ENCODE results near the gene SPAG4. TPM values are rescaled to one million over a fixed set of nuclear protein-coding genes. Genes with fewer than 3 reads are reported as not detected.

Gene SPAG4
- polyA plus RNA-seq, 1 donor from 2014 or later = 1.9 TPM

- no peaks in the 10 kb centered on the region for H3K9me3 Mint-ChIP-seq
- H3K27ac Mint-ChIP-seq = peak overlapping the region in 1 of 3 donors; percentile 63
- no peak overlapping the region for H3K4me3 Mint-ChIP-seq
- H3K27me3 Mint-ChIP-seq = no peaks in the 10 kb centered on the region
- H3K36me3 Mint-ChIP-seq = peaks cover 3% of the 10 kb centered on the region
- H3K4me1 Mint-ChIP-seq = peaks cover 19 to 27% (median 27%) of the 10 kb centered on the region in 3 donors
These were observed 36.3 kb downstream of the SPAG4 start for GRCh38 chr20:35651958-35652357.

- no peak overlapping the region for H3K27ac Mint-ChIP-seq
- H3K4me3 Mint-ChIP-seq = no peak overlapping the region
- no peaks in the 10 kb centered on the region for H3K9me3 Mint-ChIP-seq
- H3K4me1 Mint-ChIP-seq = peaks cover 20 to 34% (median 33%) of the 10 kb centered on the region in 3 donors
- peaks cover 3% of the 10 kb centered on the region for H3K36me3 Mint-ChIP-seq
- H3K27me3 Mint-ChIP-seq = no peaks in the 10 kb centered on the region
These were observed 37.2 kb downstream of the SPAG4 start for GRCh38 chr20:35652641-35653429.

GRCh38 chr20:35653430-35653734 is 37.8 kb downstream of the SPAG4 start:
- H3K4me1 Mint-ChIP-seq = peaks cover 24 to 34% (median 30%) of the 10 kb centered on the region in 3 donors
- no peaks in the 10 kb centered on the region for H3K9me3 Mint-ChIP-seq

GRCh38 chr20:35653893-35654292 is 38.3 kb downstream of the SPAG4 start:
- no peak overlapping the region for H3K4me3 Mint-ChIP-seq
- no peaks in the 10 kb centered on the region for H3K27me3 Mint-ChIP-seq
- H3K27ac Mint-ChIP-seq = no peak overlapping the region
- H3K36me3 Mint-ChIP-seq = peaks cover 3% of the 10 kb centered on the region
- no peaks in the 10 kb centered on the region for H3K9me3 Mint-ChIP-seq
- peaks cover 27 to 33% (median 30%) of the 10 kb centered on the region in 3 donors for H3K4me1 Mint-ChIP-seq

More at GRCh38 chr20:35653430-35653734, 37.8 kb downstream of the SPAG4 start:
- no peaks in the 10 kb centered on the region for H3K27me3 Mint-ChIP-seq
- H3K27ac Mint-ChIP-seq = no peak overlapping the region
- no peak overlapping the region for H3K4me3 Mint-ChIP-seq
- peaks cover 3% of the 10 kb centered on the region for H3K36me3 Mint-ChIP-seq

GRCh38 chr20:35654415-35654814 is 38.8 kb downstream of the SPAG4 start:
- peaks cover 5% of the 10 kb centered on the region for H3K36me3 Mint-ChIP-seq
- peaks cover 31 to 35% (median 34%) of the 10 kb centered on the region in 3 donors for H3K4me1 Mint-ChIP-seq
- no peak overlapping the region for H3K27ac Mint-ChIP-seq
- no peaks in the 10 kb centered on the region for H3K9me3 Mint-ChIP-seq
- no peak overlapping the region for H3K4me3 Mint-ChIP-seq
- H3K27me3 Mint-ChIP-seq = no peaks in the 10 kb centered on the region

- H3K9me3 Mint-ChIP-seq = no peaks in the 10 kb centered on the region
- H3K4me1 Mint-ChIP-seq = peaks cover 43 to 46% (median 46%) of the 10 kb centered on the region in 3 donors
- H3K4me3 Mint-ChIP-seq = peak overlapping the region in 3 of 4 donors; percentile 3 to 75 (median 44)
- H3K27me3 Mint-ChIP-seq = no peaks in the 10 kb centered on the region
- peaks cover 2% of the 10 kb centered on the region for H3K36me3 Mint-ChIP-seq
- H3K27ac Mint-ChIP-seq = peak overlapping the region; percentile 10 to 78 (median 55)
These were observed 41.6 kb downstream of the SPAG4 start for GRCh38 chr20:35657271-35657670.

- peaks cover 59 to 65% (median 61%) of the 10 kb centered on the region in 3 donors for H3K4me1 Mint-ChIP-seq
- no peaks in the 10 kb centered on the region for H3K9me3 Mint-ChIP-seq
- peak overlapping the region in 2 of 3 donors; percentile 76 to 84 for H3K27ac Mint-ChIP-seq
- H3K4me3 Mint-ChIP-seq = peak overlapping the region; percentile 46 to 89 (median 75)
- H3K36me3 Mint-ChIP-seq = peaks cover 6% of the 10 kb centered on the region
- no peaks in the 10 kb centered on the region for H3K27me3 Mint-ChIP-seq
These were observed 44.7 kb downstream of the SPAG4 start for GRCh38 chr20:35660122-35660937.

GRCh38 chr20:35661053-35661452 is 45.4 kb downstream of the SPAG4 start:
- peaks cover 6% of the 10 kb centered on the region for H3K36me3 Mint-ChIP-seq
- H3K4me3 Mint-ChIP-seq = peak overlapping the region in 3 of 4 donors; percentile 89 to 98 (median 95)
- no peaks in the 10 kb centered on the region for H3K9me3 Mint-ChIP-seq
- H3K27ac Mint-ChIP-seq = peak overlapping the region in 2 of 3 donors; percentile 76 to 90
- peaks cover 59 to 65% (median 61%) of the 10 kb centered on the region in 3 donors for H3K4me1 Mint-ChIP-seq
- H3K27me3 Mint-ChIP-seq = no peaks in the 10 kb centered on the region

- Mint-ChIP-seq H3K27me3 (no peaks in the 10 kb centered on the region), H3K4me1 (peaks cover 57 to 65% (median 58%) of the 10 kb centered on the region in 3 donors), H3K4me3 (peak overlapping the region; percentile 64 to 98 (median 92)), H3K9me3 (no peaks in the 10 kb centered on the region), H3K27ac (peak overlapping the region; percentile 84 to 98 (median 90)), H3K36me3 (peaks cover 6% of the 10 kb centered on the region)
These were observed 46.3 kb downstream of the SPAG4 start for GRCh38 chr20:35661908-35662307.

- H3K27ac Mint-ChIP-seq = peak overlapping the region; percentile 6 to 98 (median 90)
- no peaks in the 10 kb centered on the region for H3K9me3 Mint-ChIP-seq
- peak overlapping the region; percentile 64 to 98 (median 92) for H3K4me3 Mint-ChIP-seq
- H3K4me1 Mint-ChIP-seq = peaks cover 51 to 59% (median 52%) of the 10 kb centered on the region in 3 donors
- no peaks in the 10 kb centered on the region for H3K27me3 Mint-ChIP-seq
- H3K36me3 Mint-ChIP-seq = peaks cover 6% of the 10 kb centered on the region
These were observed 46.9 kb downstream of the SPAG4 start for GRCh38 chr20:35662551-35662950.

- H3K27ac Mint-ChIP-seq = peak overlapping the region; percentile 90 to 98 (median 98)
- H3K9me3 Mint-ChIP-seq = no peaks in the 10 kb centered on the region
- peak overlapping the region; percentile 89 to 98 (median 94) for H3K4me3 Mint-ChIP-seq
- peaks cover 46 to 56% (median 46%) of the 10 kb centered on the region in 3 donors for H3K4me1 Mint-ChIP-seq
- no peaks in the 10 kb centered on the region for H3K27me3 Mint-ChIP-seq
- H3K36me3 Mint-ChIP-seq = peaks cover 6% of the 10 kb centered on the region
These were observed 48.2 kb downstream of the SPAG4 start for GRCh38 chr20:35663516-35664465.

GRCh38 chr20:35664466-35665206 is 49.0 kb downstream of the SPAG4 start, which contains the start of the genes CPNE1 and RBM12:
Gene CPNE1, minus strand, starts transcription at chr20:35664900. Its CDS starts 31,977 bp downstream, at chr20:35632923.
Gene RBM12, minus strand, starts transcription at chr20:35664900. Its CDS starts 9,578 bp downstream, at chr20:35655322.
- peaks cover 8% of the 10 kb centered on the region for H3K36me3 Mint-ChIP-seq
- H3K27me3 Mint-ChIP-seq = no peaks in the 10 kb centered on the region
- H3K27ac Mint-ChIP-seq = peak within 1 kb of the TSS; percentile 90 to 98 (median 98)
- peaks cover 40 to 48% (median 41%) of the 10 kb centered on the region in 3 donors for H3K4me1 Mint-ChIP-seq
- peak within 1 kb of the TSS; percentile 89 to 98 (median 94) for H3K4me3 Mint-ChIP-seq
- H3K9me3 Mint-ChIP-seq = no peaks in the 10 kb centered on the region

GRCh38 chr20:35665949-35666288 is 50.3 kb downstream of the SPAG4 start:
- H3K36me3 Mint-ChIP-seq = peaks cover 11% of the 10 kb centered on the region
- peak overlapping the region in 1 of 3 donors; percentile 47 for H3K27ac Mint-ChIP-seq
- H3K9me3 Mint-ChIP-seq = no peaks in the 10 kb centered on the region

More at GRCh38 chr20:35665949-35666288, 50.3 kb downstream of the SPAG4 start:
- Mint-ChIP-seq H3K27me3 (no peaks in the 10 kb centered on the region), H3K4me3 (peak overlapping the region in 1 of 4 donors; percentile 42), H3K4me1 (peaks cover 27 to 36% (median 28%) of the 10 kb centered on the region in 3 donors)

Data from IgD-negative memory B cell (primary cell).